ENCODE measurements around the gene CARS2. TPM values are rescaled to one million over a fixed set of nuclear protein-coding genes. Genes with fewer than 3 reads are reported as not detected.

The CARS2 gene
- total and polyA plus RNA-seq, 2 experiments from 2014 or later: 39.0 to 53.5 TPM

GRCh38 chr13:110651271-110651670 is 54.6 kb downstream of the CARS2 start:
- Mint-ChIP-seq H3K27ac (peak overlapping the region; percentile 20; the same call in 1 of the 2 replicates), H3K4me1 (peaks cover 19% of the 10 kb centered on the region), H3K4me3 (no peak overlapping the region), H3K9me3 (no peaks in the 10 kb centered on the region), H3K36me3 (ENCODE audit: low read depth) (peaks cover 10% of the 10 kb centered on the region; the same call in 2 of the 3 replicates), H3K27me3 (ENCODE audit: insufficient read depth, low read depth, poor library complexity) (peaks cover 8% of the 10 kb centered on the region)
- Histone ChIP-seq H3K36me3 (ENCODE audit: insufficient read depth) (no peaks in the 10 kb centered on the region; the same call in 1 of the 2 replicates), H3K27me3 (ENCODE audit: insufficient read depth) (no peaks in the 10 kb centered on the region), H3K4me2 (no peak overlapping the region), H3K27ac (ENCODE audit: low read depth) (peak overlapping the region; percentile 66; the same call in 1 of the 2 replicates), H3K79me2 (replicated peaks; ENCODE audit: insufficient read depth) (no peaks in the 10 kb centered on the region), H3K4me1 (ENCODE audit: insufficient read depth) (no peaks in the 10 kb centered on the region), H3F3A (replicated peaks; ENCODE audit: low read depth) (no peaks in the 10 kb centered on the region), H3K9me2 (ENCODE audit: insufficient read depth) (no peaks in the 10 kb centered on the region), H2AFZ (no peak overlapping the region), H3K4me3 (no peak overlapping the region), H4K20me1 (replicated peaks; ENCODE audit: insufficient read depth) (peaks cover 3% of the 10 kb centered on the region; the same call in 1 of the 2 replicates)
- no peak for TF ChIP-seq JUNB (IDR thresholded peaks at IDR 0.05; ENCODE audit: unreplicated experiment)
- TF ChIP-seq NANOG (IDR thresholded peaks at IDR 0.05; ENCODE audit: borderline replicate concordance): no peak
- no peak for TF ChIP-seq ZNF331 (CRISPR knock-in tag; IDR thresholded peaks at IDR 0.05; ENCODE audit: low read depth)
- TF ChIP-seq ZNF114 (CRISPR knock-in tag; IDR thresholded peaks at IDR 0.05): no peak
- TF ChIP-seq EZH2phosphoT487 (IDR thresholded peaks at IDR 0.05; ENCODE audit: unreplicated experiment): no peak
- no peak for TF ChIP-seq STAT1 (IDR thresholded peaks at IDR 0.05; ENCODE audit: unreplicated experiment)
- no peak for TF ChIP-seq EZH2 (IDR thresholded peaks at IDR 0.05; ENCODE audit: low read depth, unreplicated experiment)
- TF ChIP-seq REST (IDR thresholded peaks at IDR 0.05; ENCODE audit: unreplicated experiment): no peak
- TF ChIP-seq CTCF (conservative IDR thresholded peaks at IDR 0.05; ENCODE audit: low read depth in 2 of 2): no peak
- TF ChIP-seq, protein P1, sequence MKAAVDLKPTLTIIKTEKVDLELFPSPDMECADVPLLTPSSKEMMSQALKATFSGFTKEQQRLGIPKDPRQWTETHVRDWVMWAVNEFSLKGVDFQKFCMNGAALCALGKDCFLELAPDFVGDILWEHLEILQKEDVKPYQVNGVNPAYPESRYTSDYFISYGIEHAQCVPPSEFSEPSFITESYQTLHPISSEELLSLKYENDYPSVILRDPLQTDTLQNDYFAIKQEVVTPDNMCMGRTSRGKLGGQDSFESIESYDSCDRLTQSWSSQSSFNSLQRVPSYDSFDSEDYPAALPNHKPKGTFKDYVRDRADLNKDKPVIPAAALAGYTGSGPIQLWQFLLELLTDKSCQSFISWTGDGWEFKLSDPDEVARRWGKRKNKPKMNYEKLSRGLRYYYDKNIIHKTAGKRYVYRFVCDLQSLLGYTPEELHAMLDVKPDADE (IDR thresholded peaks at IDR 0.05): no peak
- TF ChIP-seq CREB1 (CRISPR knock-in tag; IDR thresholded peaks at IDR 0.05; ENCODE audit: low read depth): no peak
- TF ChIP-seq ZNF462 (CRISPR knock-in tag; IDR thresholded peaks at IDR 0.05): no peak
- TF ChIP-seq POLR2AphosphoS5 (IDR thresholded peaks at IDR 0.05; ENCODE audit: low read depth): no peak
- DNase-seq (ENCODE audit: low spot score): no peak
- ATAC-seq: no peak

All from GM23338 (cell line).